Sigmoid colon (tissue), 4 donors: ENCODE data around the gene GOLGA2.

Experiments used
- EP300 ChIP-seq, 4 donors: sonication (generic); formaldehyde crosslinking; IDR thresholded peaks; one replicate each; pipeline ENCODE4 v1.6.1; 2017; ENCODE audit warnings: antibody characterized with exemption in 4 of 4
- POLR2A ChIP-seq, 2 donors: fragments of 450-650 bp; IDR thresholded peaks; one replicate each; pipeline ENCODE4 v1.6.1; 2016; ENCODE audit warnings: antibody characterized with exemption in 2 of 2, mild to moderate bottlenecking in 2 of 2, moderate library complexity in 2 of 2
- POLR2AphosphoS5 ChIP-seq, 4 donors: sonication (generic); formaldehyde crosslinking; IDR thresholded peaks; one replicate each; pipeline ENCODE4 v1.6.1; 2017; ENCODE audit warnings: antibody characterized with exemption in 4 of 4
- TF ChIP-seq, protein P1 (sequence below), 4 experiments: fragments of 450-650 bp in 3 of 4; fragments of 200-600 bp in 1 of 4; IDR thresholded peaks; one replicate each; pipeline ENCODE4 v1.5.1; 2016 to 2019; ENCODE audit warnings: antibody characterized with exemption in 4 of 4, mild to moderate bottlenecking in 3 of 4, moderate library complexity in 2 of 4

DNA sequence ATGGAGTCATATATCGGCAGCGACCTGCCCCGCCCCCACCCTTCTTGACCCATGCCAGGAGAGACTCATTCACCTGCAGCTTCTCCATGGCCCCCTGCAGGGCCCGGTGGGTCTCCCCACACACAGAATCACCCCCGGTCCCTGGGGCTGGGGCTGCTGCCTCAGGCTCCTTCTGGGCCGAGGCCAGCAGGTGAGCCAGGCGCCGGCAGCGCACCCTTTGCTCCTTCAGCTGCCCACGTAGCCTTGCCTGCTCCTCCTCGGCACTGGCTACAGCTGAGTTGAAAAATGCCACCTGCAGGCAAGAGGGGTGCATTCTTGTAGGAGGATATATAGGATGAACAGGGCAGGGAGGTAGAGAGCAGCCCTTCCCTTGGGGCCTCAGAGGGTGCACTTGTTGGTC lies 17.9 kb downstream of the GOLGA2 start:
- TF ChIP-seq EP300 (IDR thresholded peaks at IDR 0.05) (no peak), POLR2A (IDR thresholded peaks at IDR 0.05) (no peak), POLR2AphosphoS5 (IDR thresholded peaks at IDR 0.05) (no peak)
- TF ChIP-seq, protein P1, sequence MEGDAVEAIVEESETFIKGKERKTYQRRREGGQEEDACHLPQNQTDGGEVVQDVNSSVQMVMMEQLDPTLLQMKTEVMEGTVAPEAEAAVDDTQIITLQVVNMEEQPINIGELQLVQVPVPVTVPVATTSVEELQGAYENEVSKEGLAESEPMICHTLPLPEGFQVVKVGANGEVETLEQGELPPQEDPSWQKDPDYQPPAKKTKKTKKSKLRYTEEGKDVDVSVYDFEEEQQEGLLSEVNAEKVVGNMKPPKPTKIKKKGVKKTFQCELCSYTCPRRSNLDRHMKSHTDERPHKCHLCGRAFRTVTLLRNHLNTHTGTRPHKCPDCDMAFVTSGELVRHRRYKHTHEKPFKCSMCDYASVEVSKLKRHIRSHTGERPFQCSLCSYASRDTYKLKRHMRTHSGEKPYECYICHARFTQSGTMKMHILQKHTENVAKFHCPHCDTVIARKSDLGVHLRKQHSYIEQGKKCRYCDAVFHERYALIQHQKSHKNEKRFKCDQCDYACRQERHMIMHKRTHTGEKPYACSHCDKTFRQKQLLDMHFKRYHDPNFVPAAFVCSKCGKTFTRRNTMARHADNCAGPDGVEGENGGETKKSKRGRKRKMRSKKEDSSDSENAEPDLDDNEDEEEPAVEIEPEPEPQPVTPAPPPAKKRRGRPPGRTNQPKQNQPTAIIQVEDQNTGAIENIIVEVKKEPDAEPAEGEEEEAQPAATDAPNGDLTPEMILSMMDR (IDR thresholded peaks at IDR 0.05): no peak
